Measurements from ENCODE around the gene DGKA.
A peak's percentile ranks its signal among the peaks of the same experiment; 100 is the strongest.

DGKA gene

DNA sequence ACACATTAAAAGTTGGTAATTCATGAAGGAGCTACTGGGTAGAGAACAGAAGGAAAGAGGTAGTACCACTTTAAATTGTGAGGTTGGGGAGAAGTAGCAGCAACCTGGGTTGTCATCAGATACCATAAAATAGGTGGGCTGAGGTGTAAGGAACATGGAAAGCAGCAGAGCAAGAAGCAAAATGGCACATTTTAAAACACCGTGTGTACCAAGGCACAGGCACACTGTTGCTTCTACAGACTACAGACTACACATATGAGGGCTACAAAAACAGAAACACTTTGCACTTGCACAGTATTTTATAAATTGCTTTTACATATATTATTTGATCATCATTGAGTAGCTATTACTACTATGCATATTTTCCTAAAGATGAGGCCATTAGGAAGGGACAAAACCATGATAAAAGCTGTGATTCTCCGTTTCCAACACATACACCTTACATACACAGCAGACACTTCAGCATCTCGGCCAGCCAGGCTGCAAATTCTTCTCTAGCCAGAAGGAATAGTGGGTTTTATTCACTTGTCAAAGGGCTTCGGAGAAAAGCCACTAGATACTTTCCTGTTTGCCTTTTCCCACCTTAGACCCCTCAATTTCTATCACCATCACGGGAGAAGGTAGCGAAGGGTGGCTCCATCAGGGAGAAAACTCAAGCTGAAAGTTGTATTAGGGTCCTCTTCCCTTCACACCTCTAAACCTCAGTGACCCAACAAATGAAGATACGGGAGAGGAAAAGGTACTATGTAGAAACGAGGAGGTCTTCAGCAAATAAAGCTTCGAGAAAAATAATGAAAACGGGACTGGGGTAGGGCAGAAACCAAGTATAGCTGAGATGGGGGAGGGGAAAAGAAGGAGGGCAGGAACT is 4.9 kb upstream of the DGKA start:
- peak overlapping the region; percentile 100 for H3K27ac ChIP-seq
- TF ChIP-seq, protein P1, sequence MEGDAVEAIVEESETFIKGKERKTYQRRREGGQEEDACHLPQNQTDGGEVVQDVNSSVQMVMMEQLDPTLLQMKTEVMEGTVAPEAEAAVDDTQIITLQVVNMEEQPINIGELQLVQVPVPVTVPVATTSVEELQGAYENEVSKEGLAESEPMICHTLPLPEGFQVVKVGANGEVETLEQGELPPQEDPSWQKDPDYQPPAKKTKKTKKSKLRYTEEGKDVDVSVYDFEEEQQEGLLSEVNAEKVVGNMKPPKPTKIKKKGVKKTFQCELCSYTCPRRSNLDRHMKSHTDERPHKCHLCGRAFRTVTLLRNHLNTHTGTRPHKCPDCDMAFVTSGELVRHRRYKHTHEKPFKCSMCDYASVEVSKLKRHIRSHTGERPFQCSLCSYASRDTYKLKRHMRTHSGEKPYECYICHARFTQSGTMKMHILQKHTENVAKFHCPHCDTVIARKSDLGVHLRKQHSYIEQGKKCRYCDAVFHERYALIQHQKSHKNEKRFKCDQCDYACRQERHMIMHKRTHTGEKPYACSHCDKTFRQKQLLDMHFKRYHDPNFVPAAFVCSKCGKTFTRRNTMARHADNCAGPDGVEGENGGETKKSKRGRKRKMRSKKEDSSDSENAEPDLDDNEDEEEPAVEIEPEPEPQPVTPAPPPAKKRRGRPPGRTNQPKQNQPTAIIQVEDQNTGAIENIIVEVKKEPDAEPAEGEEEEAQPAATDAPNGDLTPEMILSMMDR (conservative IDR thresholded peaks at IDR 0.05), result no peak

DNA sequence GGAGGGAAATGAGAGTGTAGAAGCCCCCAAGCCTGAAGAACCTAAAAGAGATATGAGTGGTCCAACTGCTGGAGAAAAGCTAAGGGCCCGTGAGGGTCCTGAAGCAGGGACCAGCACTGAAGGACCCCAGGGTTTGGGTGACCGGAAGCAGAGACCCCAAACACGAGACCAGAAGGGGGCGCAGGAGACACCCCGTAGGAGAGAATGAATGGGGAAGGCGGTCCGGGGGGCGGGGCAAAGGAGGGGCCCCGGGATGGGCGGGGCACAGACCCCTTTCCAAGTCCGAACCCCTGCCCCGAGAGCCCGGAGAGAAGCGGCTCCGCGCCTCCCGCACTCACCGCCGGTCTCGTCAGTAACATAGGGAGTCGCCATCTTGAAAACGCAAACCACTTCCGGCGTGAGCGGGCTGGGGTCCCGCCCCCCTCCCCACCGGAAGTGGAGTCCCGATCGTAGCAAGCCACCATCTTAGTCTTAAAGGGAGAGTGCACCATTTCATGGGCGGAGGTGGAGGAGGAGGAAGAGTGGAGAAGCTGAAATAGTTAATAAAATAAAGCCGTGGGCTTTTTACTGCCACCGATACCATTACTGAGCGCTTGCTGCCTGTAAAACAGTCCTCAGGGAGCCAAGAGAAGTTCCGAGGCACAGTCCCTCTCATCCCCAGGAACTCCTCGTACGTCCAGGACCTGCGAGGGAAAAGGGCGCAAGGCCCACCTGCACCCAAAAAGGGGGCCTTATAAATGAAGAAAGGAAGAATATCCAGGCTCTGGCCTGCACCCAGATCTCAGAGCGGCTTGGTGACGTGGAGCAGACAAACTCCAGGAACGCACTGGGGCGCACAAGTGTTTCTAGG is 4.0 kb upstream of the DGKA start:
- TF ChIP-seq, protein P1 (conservative IDR thresholded peaks at IDR 0.05), result peak; percentile 85
- peak overlapping the region; percentile 100 for H3K27ac ChIP-seq

DNA sequence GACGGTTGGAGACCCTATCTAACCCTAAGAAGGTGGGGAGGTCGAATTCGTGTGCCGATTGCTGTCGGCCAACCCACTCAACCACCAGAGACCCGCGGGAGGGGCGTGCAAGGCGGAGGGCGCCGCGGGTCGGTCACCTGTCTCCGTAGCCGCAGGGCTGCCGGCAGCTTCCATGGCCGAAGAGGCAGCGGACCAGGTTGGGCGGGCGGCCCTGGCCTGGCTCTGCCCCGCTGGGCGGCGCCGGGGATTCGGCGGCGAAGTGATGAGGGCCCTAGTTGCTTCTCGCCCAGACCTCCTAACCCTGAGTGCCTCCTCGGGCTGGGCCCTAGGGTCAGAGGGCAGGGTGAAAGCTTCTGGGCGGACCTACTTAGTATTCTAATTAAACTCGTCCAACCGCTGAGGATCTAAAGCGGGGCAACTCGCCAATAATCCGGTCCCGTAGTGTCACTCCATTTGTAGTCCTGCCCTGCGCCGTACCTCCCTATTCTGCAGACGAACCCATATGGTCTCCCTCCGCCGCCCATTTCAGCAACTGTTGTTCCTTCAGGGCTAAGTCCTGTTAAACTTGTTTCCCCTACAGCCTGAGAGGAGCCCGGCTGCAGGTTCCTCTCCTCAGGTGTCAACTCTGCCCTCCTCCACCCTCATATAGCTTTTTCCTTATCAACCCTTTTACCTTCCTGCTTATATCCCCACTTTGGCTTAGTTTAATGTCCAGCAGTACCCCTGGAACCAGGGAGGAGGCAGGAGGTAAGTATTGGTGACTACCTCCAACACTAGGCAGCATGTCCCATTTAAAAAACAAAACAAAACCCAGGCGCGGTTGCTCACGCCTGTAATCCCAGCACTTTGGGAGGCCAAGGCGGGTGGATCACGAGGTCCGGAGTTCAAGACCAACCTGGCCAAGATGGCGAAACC is 3.1 kb upstream of the DGKA start, which contains the start of gene PYM1:
Gene PYM1 (minus strand): TSS at position 307 of the 915 bp plus-strand sequence. CDS start 133 bp downstream, at position 174.
- TF ChIP-seq, protein P1 (conservative IDR thresholded peaks at IDR 0.05), result no peak
- H3K27ac ChIP-seq, result peak within 1 kb of the TSS; percentile 100

DNA sequence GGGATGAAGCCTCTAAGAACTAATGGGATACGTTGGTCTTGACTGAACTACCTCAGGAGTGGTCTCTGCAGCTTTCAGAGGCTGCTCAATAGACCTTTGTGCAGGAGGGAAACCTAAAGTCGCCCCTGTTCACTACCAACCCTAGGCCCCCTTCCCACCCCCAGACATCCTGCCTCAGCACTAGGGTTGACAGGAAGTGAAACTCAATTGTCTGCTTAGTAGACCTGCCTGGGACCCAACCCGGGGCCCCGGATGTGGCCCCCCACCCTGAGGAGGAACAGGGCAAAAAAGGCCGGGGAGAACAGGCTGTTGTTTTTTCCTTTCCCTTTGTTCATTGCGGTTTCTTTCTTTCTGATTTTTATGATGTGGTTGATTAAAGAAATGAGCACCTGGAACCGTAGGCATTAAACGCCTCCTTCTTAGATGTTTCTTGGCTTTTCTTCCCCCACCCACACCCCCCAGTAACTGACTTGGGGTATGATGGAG is 1.6 kb upstream of the DGKA start:
- H3K27ac ChIP-seq, result peak overlapping the region; percentile 100
- TF ChIP-seq, protein P1 (conservative IDR thresholded peaks at IDR 0.05), result no peak

DNA sequence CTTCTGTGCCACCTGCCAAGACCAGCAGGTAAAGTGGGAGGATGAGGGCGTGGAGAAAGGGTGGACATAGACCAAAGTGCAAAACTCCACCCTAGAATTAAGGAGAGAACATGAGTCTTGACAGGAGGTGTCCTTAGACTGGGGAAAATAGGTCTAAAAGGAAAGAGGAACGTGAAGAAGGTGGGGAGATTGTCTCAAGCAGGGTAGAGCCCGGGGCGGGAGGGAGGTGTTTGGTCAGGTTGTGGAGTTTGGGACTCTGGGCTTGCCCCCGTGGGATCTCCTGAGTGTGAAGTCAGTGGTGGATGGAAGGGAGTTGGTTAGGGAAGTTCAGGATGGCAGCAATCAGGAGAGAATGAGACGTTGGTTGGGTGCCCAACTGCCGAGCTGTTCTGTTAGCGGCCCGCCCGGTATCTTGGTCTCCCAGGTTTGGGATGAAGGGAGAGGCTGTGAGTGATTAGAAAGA is 386 bp downstream of the DGKA start:
- TF ChIP-seq, protein P1 (conservative IDR thresholded peaks at IDR 0.05), result no peak
- H3K27ac ChIP-seq, result peak overlapping the region; percentile 67

DNA sequence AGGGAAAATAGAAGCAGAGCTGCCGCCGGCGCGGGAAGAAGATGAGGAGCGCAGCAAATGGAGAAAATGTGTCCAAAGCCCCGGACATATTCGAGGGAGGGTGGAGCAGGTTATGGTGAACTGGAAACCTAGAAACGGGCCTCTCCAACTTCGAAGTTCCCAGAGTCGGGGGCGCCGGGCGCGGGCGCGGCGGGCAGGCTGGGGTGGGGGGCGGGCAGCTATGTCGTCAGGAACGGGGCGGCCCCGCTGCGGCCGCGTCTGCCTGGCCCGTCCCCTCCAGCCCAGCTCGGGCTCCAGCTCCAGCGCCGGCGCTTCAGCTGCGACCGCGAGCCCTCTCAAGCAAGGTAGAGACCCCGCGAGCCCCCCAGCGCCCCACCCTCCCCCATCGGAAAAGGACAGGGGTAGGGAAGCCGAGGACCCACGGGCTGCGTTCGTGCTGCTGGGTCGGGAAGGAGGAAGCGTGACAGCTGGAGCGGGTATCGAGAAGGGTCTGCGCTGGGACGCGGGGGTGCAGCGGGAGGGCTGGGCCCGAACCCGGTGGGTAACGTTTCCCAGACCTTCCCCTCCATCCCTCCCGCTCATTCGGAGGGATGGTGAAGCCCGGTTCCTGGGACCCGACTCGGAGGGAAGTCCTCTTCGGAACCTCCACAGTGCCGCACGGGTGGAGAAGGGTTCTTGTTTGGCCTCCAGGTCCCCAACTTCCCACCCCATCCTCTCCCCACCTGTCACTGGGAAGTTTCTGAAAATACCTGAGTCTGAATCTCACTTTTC is 1.0 kb downstream of the DGKA start:
- TF ChIP-seq, protein P1 (conservative IDR thresholded peaks at IDR 0.05), result no peak
- peak overlapping the region; percentile 67 for H3K27ac ChIP-seq
